Ovary (tissue), 3 donors: Measurements from ENCODE around the gene PPP2R2C.

Experiments
- EP300 ChIP-seq: sonication (generic); formaldehyde crosslinking; IDR thresholded peaks from one replicate; pipeline ENCODE4 v1.6.1; 2017; ENCODE audit warnings: antibody characterized with exemption
- TF ChIP-seq, protein P1 (sequence below), 3 donors: fragments of 450-650 bp in 2 of 3; fragments of 200-600 bp in 1 of 3; IDR thresholded peaks; one replicate each; pipeline versions ENCODE4 v1.5.1 to v1.8.0; 2016 to 2022; ENCODE audit warnings: antibody characterized with exemption in 3 of 3, mild to moderate bottlenecking in 1 of 3
- donor health status: DM: no; HTN: no; CAD: no.

DNA sequence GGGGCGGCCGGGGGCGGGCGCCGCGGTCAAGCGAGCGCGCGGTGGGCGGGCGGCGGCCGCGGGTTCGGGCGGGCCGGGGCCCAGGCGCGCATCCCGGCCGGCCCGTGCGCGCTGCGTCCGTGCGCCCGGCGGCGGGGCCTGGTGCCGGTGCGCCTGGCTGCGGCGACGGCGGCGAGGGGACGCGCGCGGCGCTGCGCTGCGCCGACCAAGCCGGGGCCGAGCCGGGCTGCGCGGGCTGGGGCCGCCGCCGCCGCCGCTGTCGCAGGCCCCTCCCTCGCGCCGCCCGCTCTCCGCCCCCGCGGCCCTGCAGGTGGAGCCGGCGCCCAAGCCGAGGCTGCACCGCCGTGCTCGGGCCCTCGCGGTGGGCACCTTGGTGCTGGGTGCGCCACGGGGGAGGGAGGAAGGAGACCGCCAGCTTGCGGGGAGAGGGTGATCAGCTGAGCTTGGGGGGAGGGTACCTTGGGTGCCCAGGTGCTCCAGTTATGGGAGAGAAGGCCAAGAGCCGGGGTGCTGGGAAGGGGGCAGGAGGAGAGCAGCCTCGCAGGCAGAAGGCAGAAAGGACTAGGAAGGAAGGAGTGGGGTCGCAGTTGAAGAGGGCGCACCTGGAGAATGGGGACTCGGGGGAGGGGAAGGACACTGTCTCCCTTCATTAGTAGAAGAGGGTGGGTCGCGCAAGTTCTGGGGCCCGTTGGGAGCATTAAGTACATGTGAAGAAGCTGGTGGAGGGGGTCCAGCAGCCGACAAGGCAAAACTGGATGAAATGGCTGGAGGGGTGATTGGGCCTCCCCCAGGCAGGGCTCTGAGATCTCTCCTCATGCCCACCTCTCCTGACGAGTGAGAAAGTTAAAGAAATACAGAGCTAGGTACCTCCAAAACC is at the start of gene PPP2R2C:
- TF ChIP-seq, protein P1, sequence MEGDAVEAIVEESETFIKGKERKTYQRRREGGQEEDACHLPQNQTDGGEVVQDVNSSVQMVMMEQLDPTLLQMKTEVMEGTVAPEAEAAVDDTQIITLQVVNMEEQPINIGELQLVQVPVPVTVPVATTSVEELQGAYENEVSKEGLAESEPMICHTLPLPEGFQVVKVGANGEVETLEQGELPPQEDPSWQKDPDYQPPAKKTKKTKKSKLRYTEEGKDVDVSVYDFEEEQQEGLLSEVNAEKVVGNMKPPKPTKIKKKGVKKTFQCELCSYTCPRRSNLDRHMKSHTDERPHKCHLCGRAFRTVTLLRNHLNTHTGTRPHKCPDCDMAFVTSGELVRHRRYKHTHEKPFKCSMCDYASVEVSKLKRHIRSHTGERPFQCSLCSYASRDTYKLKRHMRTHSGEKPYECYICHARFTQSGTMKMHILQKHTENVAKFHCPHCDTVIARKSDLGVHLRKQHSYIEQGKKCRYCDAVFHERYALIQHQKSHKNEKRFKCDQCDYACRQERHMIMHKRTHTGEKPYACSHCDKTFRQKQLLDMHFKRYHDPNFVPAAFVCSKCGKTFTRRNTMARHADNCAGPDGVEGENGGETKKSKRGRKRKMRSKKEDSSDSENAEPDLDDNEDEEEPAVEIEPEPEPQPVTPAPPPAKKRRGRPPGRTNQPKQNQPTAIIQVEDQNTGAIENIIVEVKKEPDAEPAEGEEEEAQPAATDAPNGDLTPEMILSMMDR (IDR thresholded peaks at IDR 0.05), result no peak
- TF ChIP-seq EP300, result no peak
